GM12878 (cell line): ENCODE data around the gene DRC1. TPM values are rescaled to one million over a fixed set of nuclear protein-coding genes. Genes with fewer than 3 reads are reported as not detected.

Source experiments
- E4F1 ChIP-seq: fragments of 450-650 bp; IDR thresholded peaks from 2 replicates; pipeline ENCODE4 v1.6.1; 2018; ENCODE audit warnings: borderline replicate concordance, mild to moderate bottlenecking; ENCODE audit not compliant: partially characterized antibody
- JUNB ChIP-seq: IDR thresholded peaks from 2 replicates; pipeline ENCODE4 v1.6.1; 2016; ENCODE audit warnings: antibody characterized with exemption, mild to moderate bottlenecking
- NR2C2 ChIP-seq: IDR thresholded peaks from 2 replicates; pipeline ENCODE4 v1.6.1; 2011; ENCODE audit warnings: borderline replicate concordance, low read depth; ENCODE audit not compliant: control insufficient read depth, insufficient read length
- RAD51 ChIP-seq: fragments of 450-650 bp; IDR thresholded peaks from 2 replicates; pipeline ENCODE4 v1.6.1; 2016; ENCODE audit warnings: moderate library complexity, mild to moderate bottlenecking, inconsistent platforms
- RB1 ChIP-seq: fragments of 450-650 bp; formaldehyde crosslinking; IDR thresholded peaks from 2 replicates; pipeline ENCODE4 v1.6.1; 2017; ENCODE audit warnings: mild to moderate bottlenecking, borderline replicate concordance
- RELB ChIP-seq: fragments of 450-650 bp; IDR thresholded peaks from 2 replicates; pipeline ENCODE4 v1.6.1; 2017; ENCODE audit warnings: low read depth, mild to moderate bottlenecking, moderate library complexity
- SIN3A ChIP-seq: IDR thresholded peaks from 2 replicates; pipeline ENCODE4 v1.6.1; 2012; ENCODE audit warnings: low read depth, low read length, improper control_type of control experiment
- SPI1 ChIP-seq: IDR thresholded peaks from 2 replicates; pipeline ENCODE4 v1.6.1; 2011; ENCODE audit warnings: low read depth, mild to moderate bottlenecking, low read length, moderate library complexity, borderline replicate concordance; ENCODE audit not compliant: insufficient read depth
- TARDBP ChIP-seq: IDR thresholded peaks from 2 replicates; pipeline ENCODE4 v1.6.1; 2016; ENCODE audit warnings: borderline replicate concordance
- TCF7 ChIP-seq: IDR thresholded peaks from 2 replicates; pipeline ENCODE4 v1.6.1; 2014; ENCODE audit warnings: antibody characterized with exemption, borderline replicate concordance
- ZNF217 ChIP-seq: fragments of 450-650 bp; IDR thresholded peaks from 2 replicates; pipeline ENCODE4 v1.6.1; 2017; ENCODE audit warnings: antibody characterized with exemption, mild to moderate bottlenecking
- polyA plus RNA-seq, 11 experiments: library from polyadenylated mRNA; depleted of rRNA in 4 of 11; unstranded in 6 of 11; stranded (reverse) in 5 of 11; fragments of >200 nt; fragmentation: Nextera tagmentation in 4 of 11; fragmentation: Illumina TruSeq in 1 of 11; extraction: Ambion mirVana in 4 of 11; extraction: Trizol in 1 of 11; gene quantifications; 1 replicate in 1 of 11; 2 replicates in 10 of 11; pipeline versions ENCODE4 v1.2.1 to v1.2.3, GENCODE V29; 2011 to 2016; ENCODE audit warnings: inconsistent platforms in 2 of 11, missing spikeins in 2 of 11, low read depth in 1 of 11
- total RNA-seq, 4 experiments: library from RNA; depleted of rRNA in 3 of 4; stranded (reverse); fragments of >200 nt in 3 of 4; fragmentation: Illumina TruSeq in 1 of 4; extraction: Trizol in 1 of 4; gene quantifications; 2 replicates each; pipeline versions ENCODE4 v1.2.1 to v1.2.3, GENCODE V29; 2013 to 2021
- TF ChIP-seq, protein P1 (sequence below): fragments of 450-650 bp; IDR thresholded peaks from 2 replicates; pipeline ENCODE4 v1.6.1; 2017; ENCODE audit warnings: mild to moderate bottlenecking, moderate library complexity

The DRC1 gene
- total and polyA plus RNA-seq, 10 of the 15 experiments (the other 5 are each of a cell fraction or from before 2014, with no cell fraction given), result 0.03 TPM; not detected in 9

- no peak for TF ChIP-seq RELB
- TF ChIP-seq RB1, result no peak
- no peak for TF ChIP-seq JUNB
- no peak for TF ChIP-seq E4F1
- TF ChIP-seq SPI1, result no peak
- no peak for TF ChIP-seq ZNF217
- no peak for TF ChIP-seq TARDBP
- no peak for TF ChIP-seq NR2C2
- no peak for TF ChIP-seq RAD51
- TF ChIP-seq, protein P1, sequence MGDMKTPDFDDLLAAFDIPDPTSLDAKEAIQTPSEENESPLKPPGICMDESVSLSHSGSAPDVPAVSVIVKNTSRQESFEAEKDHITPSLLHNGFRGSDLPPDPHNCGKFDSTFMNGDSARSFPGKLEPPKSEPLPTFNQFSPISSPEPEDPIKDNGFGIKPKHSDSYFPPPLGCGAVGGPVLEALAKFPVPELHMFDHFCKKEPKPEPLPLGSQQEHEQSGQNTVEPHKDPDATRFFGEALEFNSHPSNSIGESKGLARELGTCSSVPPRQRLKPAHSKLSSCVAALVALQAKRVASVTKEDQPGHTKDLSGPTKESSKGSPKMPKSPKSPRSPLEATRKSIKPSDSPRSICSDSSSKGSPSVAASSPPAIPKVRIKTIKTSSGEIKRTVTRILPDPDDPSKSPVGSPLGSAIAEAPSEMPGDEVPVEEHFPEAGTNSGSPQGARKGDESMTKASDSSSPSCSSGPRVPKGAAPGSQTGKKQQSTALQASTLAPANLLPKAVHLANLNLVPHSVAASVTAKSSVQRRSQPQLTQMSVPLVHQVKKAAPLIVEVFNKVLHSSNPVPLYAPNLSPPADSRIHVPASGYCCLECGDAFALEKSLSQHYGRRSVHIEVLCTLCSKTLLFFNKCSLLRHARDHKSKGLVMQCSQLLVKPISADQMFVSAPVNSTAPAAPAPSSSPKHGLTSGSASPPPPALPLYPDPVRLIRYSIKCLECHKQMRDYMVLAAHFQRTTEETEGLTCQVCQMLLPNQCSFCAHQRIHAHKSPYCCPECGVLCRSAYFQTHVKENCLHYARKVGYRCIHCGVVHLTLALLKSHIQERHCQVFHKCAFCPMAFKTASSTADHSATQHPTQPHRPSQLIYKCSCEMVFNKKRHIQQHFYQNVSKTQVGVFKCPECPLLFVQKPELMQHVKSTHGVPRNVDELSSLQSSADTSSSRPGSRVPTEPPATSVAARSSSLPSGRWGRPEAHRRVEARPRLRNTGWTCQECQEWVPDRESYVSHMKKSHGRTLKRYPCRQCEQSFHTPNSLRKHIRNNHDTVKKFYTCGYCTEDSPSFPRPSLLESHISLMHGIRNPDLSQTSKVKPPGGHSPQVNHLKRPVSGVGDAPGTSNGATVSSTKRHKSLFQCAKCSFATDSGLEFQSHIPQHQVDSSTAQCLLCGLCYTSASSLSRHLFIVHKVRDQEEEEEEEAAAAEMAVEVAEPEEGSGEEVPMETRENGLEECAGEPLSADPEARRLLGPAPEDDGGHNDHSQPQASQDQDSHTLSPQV, result no peak
- TF ChIP-seq SIN3A, result no peak
- no peak for TF ChIP-seq TCF7
These were observed 21.4 kb downstream of the DRC1 start (continued) for GRCh38 chr2:26422947-26423629.
